AG09319 (cell line): ENCODE data around the gene SARDH.

ENCODE experiments used
- DNase-seq: peaks from one replicate; pipeline ENCODE4 v3.0.0-alpha.2; 2010; ENCODE audit warnings: low read depth; ENCODE audit errors: extremely low read depth
- TF ChIP-seq, protein P1 (sequence below): IDR thresholded peaks from 2 replicates; pipeline ENCODE4 v1.5.1; 2011; ENCODE audit warnings: low read depth, mild to moderate bottlenecking, inconsistent platforms, low read length, moderate library complexity

SARDH gene

DNA sequence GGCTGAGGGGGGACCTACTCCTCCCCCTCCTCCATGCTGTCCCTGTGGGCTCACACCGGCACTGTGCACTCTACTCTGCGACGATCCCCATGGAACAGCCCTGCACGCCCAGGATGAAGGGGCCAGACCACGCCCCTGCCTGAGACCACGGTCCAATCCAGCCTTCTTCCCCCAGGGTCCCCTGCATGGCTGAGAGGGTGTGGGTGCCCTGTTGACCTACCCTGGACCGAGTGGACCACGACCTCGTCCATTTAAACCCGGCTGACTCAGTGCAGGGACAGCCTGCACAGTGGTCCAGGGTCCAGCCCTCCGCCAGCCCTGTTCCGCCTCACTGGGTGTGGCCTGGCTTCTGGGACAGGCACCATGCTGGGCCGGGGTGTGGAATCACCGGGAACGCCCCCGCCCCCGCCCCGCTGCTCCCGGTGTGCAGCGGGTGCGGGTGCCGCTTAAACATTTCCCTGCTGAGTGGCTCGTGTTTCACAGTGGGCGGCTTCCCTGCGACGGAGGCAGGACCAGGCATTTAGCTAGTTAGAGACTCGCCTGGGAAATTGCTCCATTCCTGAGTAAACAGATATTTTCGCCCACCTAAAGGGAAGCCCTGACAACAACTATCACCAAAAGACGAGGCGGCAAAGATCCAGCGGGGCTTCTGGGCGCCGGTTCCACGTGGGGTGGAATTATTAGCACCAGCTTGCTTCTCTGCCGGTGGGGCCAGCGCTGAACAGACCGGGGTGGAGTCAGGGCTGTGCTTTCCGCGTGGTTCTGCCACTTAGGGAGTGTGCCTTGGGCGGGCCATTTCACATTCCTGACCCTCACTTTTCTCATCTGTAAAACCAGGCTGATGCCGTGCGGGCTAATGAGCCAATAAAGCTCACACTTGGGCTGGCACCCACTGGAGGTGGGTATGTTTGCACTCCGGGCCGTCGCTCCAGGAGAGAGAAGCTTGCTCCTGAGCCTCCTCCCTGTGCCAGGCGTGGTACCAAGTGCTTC lies 79.4 kb downstream of the SARDH start:
- TF ChIP-seq, protein P1, sequence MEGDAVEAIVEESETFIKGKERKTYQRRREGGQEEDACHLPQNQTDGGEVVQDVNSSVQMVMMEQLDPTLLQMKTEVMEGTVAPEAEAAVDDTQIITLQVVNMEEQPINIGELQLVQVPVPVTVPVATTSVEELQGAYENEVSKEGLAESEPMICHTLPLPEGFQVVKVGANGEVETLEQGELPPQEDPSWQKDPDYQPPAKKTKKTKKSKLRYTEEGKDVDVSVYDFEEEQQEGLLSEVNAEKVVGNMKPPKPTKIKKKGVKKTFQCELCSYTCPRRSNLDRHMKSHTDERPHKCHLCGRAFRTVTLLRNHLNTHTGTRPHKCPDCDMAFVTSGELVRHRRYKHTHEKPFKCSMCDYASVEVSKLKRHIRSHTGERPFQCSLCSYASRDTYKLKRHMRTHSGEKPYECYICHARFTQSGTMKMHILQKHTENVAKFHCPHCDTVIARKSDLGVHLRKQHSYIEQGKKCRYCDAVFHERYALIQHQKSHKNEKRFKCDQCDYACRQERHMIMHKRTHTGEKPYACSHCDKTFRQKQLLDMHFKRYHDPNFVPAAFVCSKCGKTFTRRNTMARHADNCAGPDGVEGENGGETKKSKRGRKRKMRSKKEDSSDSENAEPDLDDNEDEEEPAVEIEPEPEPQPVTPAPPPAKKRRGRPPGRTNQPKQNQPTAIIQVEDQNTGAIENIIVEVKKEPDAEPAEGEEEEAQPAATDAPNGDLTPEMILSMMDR = no peak
- no peak for DNase-seq

DNA sequence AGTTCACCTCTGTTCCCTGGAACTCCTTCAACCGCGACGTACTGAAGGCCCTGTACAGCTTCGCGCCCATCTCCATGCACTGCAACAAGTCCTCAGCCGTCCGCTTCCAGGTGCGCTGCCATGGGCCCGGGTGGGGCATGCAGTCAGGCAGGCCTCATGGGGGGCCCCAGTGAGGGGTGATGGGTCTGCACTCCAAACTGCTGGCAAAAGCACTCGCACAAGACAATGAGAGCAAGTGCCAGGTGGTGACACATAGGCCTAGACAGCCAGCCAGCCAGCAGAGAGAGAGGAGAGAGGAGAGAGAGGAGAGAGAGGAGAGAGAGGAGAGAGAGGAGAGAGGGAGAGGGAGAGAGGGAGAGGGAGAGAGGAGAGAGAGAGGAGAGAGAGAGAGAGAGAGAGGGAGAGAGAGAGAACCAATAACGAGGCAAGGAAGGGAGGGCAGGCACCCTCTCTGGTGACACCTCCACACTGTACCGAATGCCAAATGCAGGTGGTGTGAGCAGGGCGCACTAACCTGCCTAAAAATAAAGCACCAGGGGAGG lies 81.0 kb downstream of the SARDH start:
- TF ChIP-seq, protein P1 = no peak
- DNase-seq = no peak

DNA sequence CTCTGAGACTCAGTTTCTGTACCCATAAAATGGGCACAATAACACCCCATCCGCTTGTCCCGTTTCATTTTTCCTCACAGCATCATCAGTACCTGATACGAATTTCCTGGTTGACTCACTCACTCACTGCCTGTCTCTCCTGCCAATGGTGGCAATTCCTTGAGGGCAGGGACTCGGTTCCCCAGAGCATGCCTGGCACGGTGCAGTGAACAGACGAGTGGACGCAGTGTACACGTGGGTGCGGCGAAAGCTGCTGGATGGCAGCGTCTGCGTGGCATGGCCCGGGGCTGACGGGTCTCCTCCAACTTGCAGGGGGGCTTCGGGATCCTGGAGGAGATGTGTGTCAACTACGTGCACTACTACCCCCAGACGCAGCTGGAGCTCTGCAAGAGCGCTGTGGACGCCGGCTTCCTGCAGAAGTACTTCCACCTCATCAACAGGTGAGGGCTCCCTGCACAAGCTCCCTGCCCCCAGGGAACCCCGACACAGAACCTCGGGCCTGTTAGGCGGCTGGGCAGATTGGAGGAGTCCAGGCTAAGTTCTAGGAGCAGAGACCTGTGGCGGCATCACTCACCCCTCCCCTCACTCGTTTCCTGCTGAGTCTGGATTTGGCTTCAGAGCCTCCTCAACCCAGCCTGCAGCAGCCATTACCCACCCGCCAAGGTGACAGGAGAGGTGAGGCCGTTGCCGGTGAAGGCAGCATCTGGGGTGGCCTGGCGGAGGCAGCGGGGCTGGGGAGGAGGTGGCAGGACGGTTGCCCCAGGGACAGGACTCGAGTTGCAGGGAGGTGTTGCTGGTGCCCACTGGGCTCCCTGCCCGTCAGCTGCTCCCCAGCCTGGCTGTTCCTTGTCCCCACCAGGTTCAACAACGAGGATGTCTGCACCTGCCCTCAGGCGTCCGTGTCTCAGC lies 81.7 kb downstream of the SARDH start:
- TF ChIP-seq, protein P1 = no peak
- DNase-seq = no peak

DNA sequence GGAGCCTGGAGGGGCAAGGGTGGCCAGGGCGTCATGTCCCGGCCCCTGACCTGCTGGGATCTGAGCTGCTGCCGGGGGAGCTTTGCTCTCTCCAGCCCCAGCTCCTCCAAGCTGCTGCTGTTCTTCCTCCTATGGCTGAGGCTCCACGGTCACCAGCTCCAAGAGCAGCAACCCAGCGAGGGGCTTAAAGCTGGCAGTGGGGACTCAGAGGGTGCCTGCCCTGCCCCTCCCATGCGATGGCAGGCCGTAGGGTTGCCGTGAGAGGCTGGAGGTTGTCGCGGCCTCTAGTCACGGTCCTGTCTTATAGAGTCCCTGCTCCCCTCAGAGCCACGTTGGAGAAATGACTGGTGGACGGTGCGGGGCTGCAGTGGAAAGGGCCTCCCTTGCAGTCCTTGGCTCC lies 82.5 kb downstream of the SARDH start:
- TF ChIP-seq, protein P1 = no peak
- no peak for DNase-seq

DNA sequence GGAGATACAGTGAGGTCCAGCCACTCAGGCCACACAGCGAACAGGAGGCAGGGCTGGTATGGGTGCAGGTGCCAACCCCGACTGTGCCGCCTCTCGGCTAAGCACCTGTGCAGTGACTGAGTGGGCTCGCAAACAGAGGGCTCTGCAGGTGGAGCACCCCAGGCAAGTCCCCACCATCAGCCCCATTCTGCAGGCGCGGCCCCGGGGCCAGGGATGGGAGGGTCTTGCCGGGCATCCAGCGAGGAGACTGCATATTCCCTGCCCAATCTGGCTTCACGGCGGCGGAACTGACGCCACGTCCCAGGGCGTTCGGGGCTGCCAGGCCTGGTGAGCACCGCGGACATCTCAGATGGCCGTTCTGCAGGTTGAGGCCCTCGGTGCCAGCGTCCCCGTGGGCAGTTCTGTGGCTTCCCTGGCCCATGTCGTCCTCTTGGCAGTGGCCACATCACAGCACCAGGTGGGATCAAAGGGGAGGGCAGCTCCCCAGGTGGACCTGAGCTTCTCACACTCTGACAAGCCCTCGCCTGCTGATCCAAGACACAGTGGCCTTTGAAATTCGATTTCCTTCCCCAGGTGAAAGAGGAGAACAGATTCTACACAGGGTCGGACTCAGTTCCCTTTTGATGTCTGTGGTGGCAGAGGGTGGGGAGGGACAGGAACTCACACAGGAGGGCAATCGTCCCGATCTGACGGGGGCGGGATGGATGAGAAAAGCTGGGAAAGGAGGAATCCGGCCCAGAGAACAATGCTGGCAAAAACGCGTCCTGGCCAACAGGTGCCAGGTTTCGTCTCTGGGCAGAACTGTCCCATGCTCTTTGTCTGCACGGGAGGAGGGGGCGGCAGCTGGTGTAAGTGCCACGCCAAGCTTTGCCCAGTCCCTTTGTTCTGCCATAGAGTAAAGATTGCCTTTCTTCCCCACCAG lies 83.2 kb downstream of the SARDH start:
- TF ChIP-seq, protein P1 = no peak
- DNase-seq = no peak

DNA sequence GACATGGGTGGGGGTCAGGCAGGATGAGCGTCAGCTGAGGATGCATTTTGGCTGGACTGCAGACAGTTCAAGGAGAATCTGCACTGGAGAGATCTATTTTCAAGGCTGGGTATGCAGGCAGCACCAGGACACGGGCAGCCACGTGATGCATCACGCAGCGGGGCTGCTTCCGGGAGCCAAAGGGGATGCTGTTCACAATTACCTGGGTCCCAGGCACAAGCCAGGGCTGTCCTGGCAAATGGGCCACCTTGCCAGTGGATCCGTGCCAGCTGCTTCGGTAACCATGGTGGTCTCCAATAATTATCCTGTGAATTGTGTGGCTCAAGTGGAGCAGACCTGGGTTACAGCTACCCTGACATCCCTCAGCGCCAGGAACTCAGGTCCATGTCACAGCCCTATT lies 84.5 kb downstream of the SARDH start:
- no peak for DNase-seq
- TF ChIP-seq, protein P1 = no peak
